ENCODE results near the gene TLL1.

DNA sequence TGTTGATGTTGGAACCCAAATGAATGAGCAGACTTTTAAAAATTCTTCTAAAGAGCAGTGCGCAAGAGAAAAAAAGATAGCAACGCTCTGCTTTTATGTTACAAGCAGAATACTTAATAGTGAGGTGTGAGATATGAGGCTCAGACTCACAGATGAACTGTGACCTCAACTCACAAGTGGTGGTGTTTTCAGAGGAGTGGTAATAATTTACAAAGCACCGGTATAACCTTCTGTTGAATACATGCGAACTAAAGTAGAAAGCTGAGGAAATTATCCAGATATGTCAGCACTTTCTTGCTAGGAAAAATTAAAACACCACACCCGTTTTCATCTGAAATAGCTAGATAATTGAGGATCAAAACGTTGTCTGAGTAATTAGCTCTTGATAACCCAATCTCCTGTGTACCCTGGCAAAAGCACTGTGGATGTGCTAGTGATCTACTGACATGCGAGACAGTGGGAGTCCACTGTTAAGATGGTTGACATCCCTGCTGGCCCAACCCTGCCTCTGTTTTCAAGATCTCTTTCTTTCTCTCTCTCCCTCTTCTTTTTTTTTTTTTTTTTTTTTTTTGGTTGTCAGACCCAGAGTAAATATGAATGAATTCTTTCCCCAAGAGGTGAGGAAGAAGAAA lies 6.9 kb upstream of the TLL1 start:
- no peak for TF ChIP-seq POLR2AphosphoS5 (IDR thresholded peaks at IDR 0.05)
- TF ChIP-seq, protein P1, sequence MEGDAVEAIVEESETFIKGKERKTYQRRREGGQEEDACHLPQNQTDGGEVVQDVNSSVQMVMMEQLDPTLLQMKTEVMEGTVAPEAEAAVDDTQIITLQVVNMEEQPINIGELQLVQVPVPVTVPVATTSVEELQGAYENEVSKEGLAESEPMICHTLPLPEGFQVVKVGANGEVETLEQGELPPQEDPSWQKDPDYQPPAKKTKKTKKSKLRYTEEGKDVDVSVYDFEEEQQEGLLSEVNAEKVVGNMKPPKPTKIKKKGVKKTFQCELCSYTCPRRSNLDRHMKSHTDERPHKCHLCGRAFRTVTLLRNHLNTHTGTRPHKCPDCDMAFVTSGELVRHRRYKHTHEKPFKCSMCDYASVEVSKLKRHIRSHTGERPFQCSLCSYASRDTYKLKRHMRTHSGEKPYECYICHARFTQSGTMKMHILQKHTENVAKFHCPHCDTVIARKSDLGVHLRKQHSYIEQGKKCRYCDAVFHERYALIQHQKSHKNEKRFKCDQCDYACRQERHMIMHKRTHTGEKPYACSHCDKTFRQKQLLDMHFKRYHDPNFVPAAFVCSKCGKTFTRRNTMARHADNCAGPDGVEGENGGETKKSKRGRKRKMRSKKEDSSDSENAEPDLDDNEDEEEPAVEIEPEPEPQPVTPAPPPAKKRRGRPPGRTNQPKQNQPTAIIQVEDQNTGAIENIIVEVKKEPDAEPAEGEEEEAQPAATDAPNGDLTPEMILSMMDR (IDR thresholded peaks at IDR 0.05) = no peak
